Measurements from ENCODE around the gene ACOD1. TPM values are rescaled to one million over a fixed set of nuclear protein-coding genes. Genes with fewer than 3 reads are reported as not detected.
"Not testable (repeated sequence)": the region's sequence is repeated elsewhere in the genome, so short reads cannot be mapped to it uniquely, and the experiment has no call there.

Gene ACOD1
- total RNA-seq, 1 donor from 2014 or later = not detected

GRCh38 chr13:76913898-76914297 is 34.4 kb upstream of the ACOD1 start:
- Mint-ChIP-seq H3K36me3 (ENCODE audit: unreplicated experiment) (no peaks in the 10 kb centered on the region), H3K4me1 (ENCODE audit: unreplicated experiment) (no peaks in the 10 kb centered on the region), H3K27ac (ENCODE audit: unreplicated experiment) (no peak overlapping the region), H3K9me3 (ENCODE audit: unreplicated experiment) (no peaks in the 10 kb centered on the region), H3K4me3 (ENCODE audit: unreplicated experiment) (no peak overlapping the region), H3K27me3 (ENCODE audit: unreplicated experiment) (peaks cover 31% of the 10 kb centered on the region)
- TF ChIP-seq CTCF (IDR thresholded peaks at IDR 0.05) = no peak
- DNase-seq (ENCODE audit: extremely low spot score, unreplicated experiment) = no peak

- H3K36me3 Mint-ChIP-seq (ENCODE audit: unreplicated experiment) = no peaks in the 10 kb centered on the region
- TF ChIP-seq CTCF (IDR thresholded peaks at IDR 0.05) = no peak
- H3K4me3 Mint-ChIP-seq (ENCODE audit: unreplicated experiment) = no peak overlapping the region
- no peak overlapping the region for H3K27ac Mint-ChIP-seq (ENCODE audit: unreplicated experiment)
- peaks cover 5% of the 10 kb centered on the region for H3K9me3 Mint-ChIP-seq (ENCODE audit: unreplicated experiment)
- no peaks in the 10 kb centered on the region for H3K4me1 Mint-ChIP-seq (ENCODE audit: unreplicated experiment)
- no peak for DNase-seq (ENCODE audit: extremely low spot score, unreplicated experiment)
- peaks cover 22% of the 10 kb centered on the region for H3K27me3 Mint-ChIP-seq (ENCODE audit: unreplicated experiment)
These were observed 31.2 kb upstream of the ACOD1 start for GRCh38 chr13:76917095-76917494.

- H3K36me3 Mint-ChIP-seq (ENCODE audit: unreplicated experiment); H3K9me3 Mint-ChIP-seq (ENCODE audit: unreplicated experiment); DNase-seq (ENCODE audit: extremely low spot score, unreplicated experiment); H3K4me3 Mint-ChIP-seq (ENCODE audit: unreplicated experiment); H3K4me1 Mint-ChIP-seq (ENCODE audit: unreplicated experiment); H3K27ac Mint-ChIP-seq (ENCODE audit: unreplicated experiment): not testable (repeated sequence)
- H3K27me3 Mint-ChIP-seq (ENCODE audit: unreplicated experiment) = peaks cover 27% of the 10 kb centered on the region
These were observed 30.4 kb upstream of the ACOD1 start for GRCh38 chr13:76917755-76918481.

GRCh38 chr13:76921516-76921915 is 26.8 kb upstream of the ACOD1 start:
- Mint-ChIP-seq H3K36me3 (ENCODE audit: unreplicated experiment) (no peaks in the 10 kb centered on the region), H3K4me1 (ENCODE audit: unreplicated experiment) (no peaks in the 10 kb centered on the region), H3K4me3 (ENCODE audit: unreplicated experiment) (no peak overlapping the region), H3K27me3 (ENCODE audit: unreplicated experiment) (peaks cover 37% of the 10 kb centered on the region), H3K27ac (ENCODE audit: unreplicated experiment) (no peak overlapping the region), H3K9me3 (ENCODE audit: unreplicated experiment) (peaks cover 5% of the 10 kb centered on the region)
- TF ChIP-seq CTCF (IDR thresholded peaks at IDR 0.05) = no peak
- no peak for DNase-seq (ENCODE audit: extremely low spot score, unreplicated experiment)

GRCh38 chr13:76925115-76925514 is 23.2 kb upstream of the ACOD1 start:
- H3K9me3 Mint-ChIP-seq (ENCODE audit: unreplicated experiment) = peaks cover 3% of the 10 kb centered on the region
- DNase-seq (ENCODE audit: extremely low spot score, unreplicated experiment) = no peak
- TF ChIP-seq CTCF (IDR thresholded peaks at IDR 0.05) = no peak
- no peaks in the 10 kb centered on the region for H3K4me1 Mint-ChIP-seq (ENCODE audit: unreplicated experiment)
- H3K36me3 Mint-ChIP-seq (ENCODE audit: unreplicated experiment) = no peaks in the 10 kb centered on the region
- peaks cover 46% of the 10 kb centered on the region for H3K27me3 Mint-ChIP-seq (ENCODE audit: unreplicated experiment)
- no peak overlapping the region for H3K27ac Mint-ChIP-seq (ENCODE audit: unreplicated experiment)
- H3K4me3 Mint-ChIP-seq (ENCODE audit: unreplicated experiment) = no peak overlapping the region
